GM23338 (cell line): ENCODE measurements around the gene LSM3.

ENCODE experiments used
- JUNB ChIP-seq: IDR thresholded peaks from one replicate; pipeline ENCODE4 v1.6.1; 2016; ENCODE audit warnings: antibody characterized with exemption; ENCODE audit not compliant: unreplicated experiment
- POLR2AphosphoS5 ChIP-seq: IDR thresholded peaks from 2 replicates; pipeline ENCODE4 v1.6.1; 2016; ENCODE audit warnings: antibody characterized with exemption, low read depth
- ZNF114 ChIP-seq: fragments of 250-450 bp; sonication (Bioruptor Pico); IDR thresholded peaks from 2 replicates; pipeline ENCODE4 v1.5.0; 2020; ENCODE audit warnings: mild to moderate bottlenecking, moderate library complexity
- TF ChIP-seq, protein P1 (sequence below), 2 experiments: fragments of 200-600 bp in 1 of 2; sonication (generic) in 1 of 2; conservative IDR thresholded peaks; 2 replicates each; pipeline versions ENCODE4 v1.5.1 to v1.6.1; 2016 to 2017; ENCODE audit warnings: antibody characterized with exemption in 2 of 2, low read depth in 2 of 2, mild to moderate bottlenecking in 2 of 2, moderate library complexity in 1 of 2

DNA sequence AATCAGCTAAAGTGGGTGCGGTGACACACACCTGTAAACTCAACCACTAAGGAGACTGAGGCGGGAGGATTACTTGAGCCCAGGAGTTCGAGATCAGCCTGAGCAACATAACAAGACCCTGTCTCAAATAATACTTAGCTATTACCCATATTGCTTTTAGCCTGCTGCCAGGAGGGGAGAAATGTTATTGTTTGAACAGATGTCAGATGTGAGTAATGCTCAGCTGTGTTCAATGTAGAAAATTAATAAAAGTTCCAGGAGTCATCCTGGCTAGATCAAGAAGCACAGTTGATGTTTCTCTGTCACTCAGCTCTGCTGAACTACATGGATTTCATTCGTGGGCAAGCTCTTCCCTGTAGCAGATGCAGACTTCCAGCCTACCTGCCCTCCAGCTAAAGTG lies 22.2 kb downstream of the LSM3 start:
- TF ChIP-seq, protein P1, sequence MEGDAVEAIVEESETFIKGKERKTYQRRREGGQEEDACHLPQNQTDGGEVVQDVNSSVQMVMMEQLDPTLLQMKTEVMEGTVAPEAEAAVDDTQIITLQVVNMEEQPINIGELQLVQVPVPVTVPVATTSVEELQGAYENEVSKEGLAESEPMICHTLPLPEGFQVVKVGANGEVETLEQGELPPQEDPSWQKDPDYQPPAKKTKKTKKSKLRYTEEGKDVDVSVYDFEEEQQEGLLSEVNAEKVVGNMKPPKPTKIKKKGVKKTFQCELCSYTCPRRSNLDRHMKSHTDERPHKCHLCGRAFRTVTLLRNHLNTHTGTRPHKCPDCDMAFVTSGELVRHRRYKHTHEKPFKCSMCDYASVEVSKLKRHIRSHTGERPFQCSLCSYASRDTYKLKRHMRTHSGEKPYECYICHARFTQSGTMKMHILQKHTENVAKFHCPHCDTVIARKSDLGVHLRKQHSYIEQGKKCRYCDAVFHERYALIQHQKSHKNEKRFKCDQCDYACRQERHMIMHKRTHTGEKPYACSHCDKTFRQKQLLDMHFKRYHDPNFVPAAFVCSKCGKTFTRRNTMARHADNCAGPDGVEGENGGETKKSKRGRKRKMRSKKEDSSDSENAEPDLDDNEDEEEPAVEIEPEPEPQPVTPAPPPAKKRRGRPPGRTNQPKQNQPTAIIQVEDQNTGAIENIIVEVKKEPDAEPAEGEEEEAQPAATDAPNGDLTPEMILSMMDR (conservative IDR thresholded peaks at IDR 0.05; ENCODE audit: low read depth in 2 of 2), result no peak
- no peak for TF ChIP-seq ZNF114 (CRISPR knock-in tag)
- TF ChIP-seq POLR2AphosphoS5, result no peak
- TF ChIP-seq JUNB, result no peak
